Glutamatergic neuron (in vitro differentiated cells): ENCODE data around the gene CDC14A. TPM values are rescaled to one million over a fixed set of nuclear protein-coding genes. Genes with fewer than 3 reads are reported as not detected.

ENCODE experiments used
- DNase-seq: peaks from one replicate; pipeline ENCODE4 v3.0.0; 2022
- H3K27ac Mint-ChIP-seq: one replicate; pipeline ENCODE4 v1.8.0; 2020; ENCODE audit warnings: mild to moderate bottlenecking, mixed read lengths, inconsistent platforms; ENCODE audit not compliant: unreplicated experiment
- H3K27me3 Mint-ChIP-seq: one replicate; pipeline ENCODE4 v1.8.0; 2020; ENCODE audit warnings: mild to moderate bottlenecking, moderate library complexity, mixed read lengths, inconsistent platforms; ENCODE audit not compliant: unreplicated experiment
- H3K36me3 Mint-ChIP-seq: one replicate; pipeline ENCODE4 v1.8.0; 2020; ENCODE audit warnings: mild to moderate bottlenecking, mixed read lengths, inconsistent platforms; ENCODE audit not compliant: unreplicated experiment
- H3K4me1 Mint-ChIP-seq: one replicate; pipeline ENCODE4 v1.8.0; 2020; ENCODE audit warnings: mild to moderate bottlenecking, low read depth, mixed read lengths, inconsistent platforms; ENCODE audit not compliant: unreplicated experiment
- H3K4me3 Mint-ChIP-seq: one replicate; pipeline ENCODE4 v1.8.0; 2020; ENCODE audit warnings: mild to moderate bottlenecking, mixed read lengths, inconsistent platforms; ENCODE audit not compliant: unreplicated experiment
- H3K9me3 Mint-ChIP-seq: one replicate; pipeline ENCODE4 v1.8.0; 2020; ENCODE audit warnings: mild to moderate bottlenecking, moderate library complexity, mixed read lengths, inconsistent platforms; ENCODE audit not compliant: unreplicated experiment
- CTCF ChIP-seq: fragments of 200-600 bp; sonication (generic); IDR thresholded peaks from one replicate; pipeline ENCODE4 v1.5.0; 2021; ENCODE audit not compliant: partially characterized antibody, unreplicated experiment
- total RNA-seq: library from RNA; stranded (reverse); fragmentation: NEBNext Ultra II Directional; extraction: Animal tissue kit (Norgen Biotek cat#: 25700); gene quantifications from one replicate; pipeline ENCODE4 v1.2.1, GENCODE V29; 2021; ENCODE audit not compliant: unreplicated experiment

CDC14A gene
- total RNA-seq, 1 donor from 2014 or later, result 9.2 TPM

DNA sequence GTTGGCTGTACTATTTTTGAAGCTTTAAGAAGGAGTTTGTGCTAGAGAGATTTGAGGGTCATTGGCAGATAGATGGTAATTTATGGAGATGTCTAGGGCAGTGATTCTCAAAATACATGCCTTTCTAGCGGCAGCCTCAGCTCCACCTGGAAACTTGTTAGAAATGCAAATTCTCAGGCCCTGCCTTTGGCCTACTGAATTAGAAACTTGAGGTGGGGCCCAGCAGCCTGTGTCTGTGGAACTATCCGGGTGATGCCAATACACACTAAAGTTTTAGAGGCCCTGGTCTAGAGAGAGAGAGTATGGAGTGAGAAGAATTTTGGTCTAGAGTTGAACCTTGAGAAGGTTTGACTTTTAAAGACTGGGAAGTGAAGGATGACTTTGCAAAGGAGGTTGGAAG is 82.5 kb downstream of the CDC14A start:
- peaks cover 2% of the 10 kb centered on the region for H3K4me1 Mint-ChIP-seq
- DNase-seq, result no peak
- no peaks in the 10 kb centered on the region for H3K36me3 Mint-ChIP-seq
- H3K4me3 Mint-ChIP-seq, result no peak overlapping the region
- H3K9me3 Mint-ChIP-seq, result peaks cover 8% of the 10 kb centered on the region
- peaks cover 2% of the 10 kb centered on the region for H3K27me3 Mint-ChIP-seq
- TF ChIP-seq CTCF, result no peak
- no peak overlapping the region for H3K27ac Mint-ChIP-seq

- Mint-ChIP-seq H3K9me3 (peaks cover 8% of the 10 kb centered on the region), H3K27ac (no peak overlapping the region), H3K27me3 (no peaks in the 10 kb centered on the region), H3K4me1 (peaks cover 2% of the 10 kb centered on the region), H3K36me3 (no peaks in the 10 kb centered on the region), H3K4me3 (no peak overlapping the region)
- no peak for TF ChIP-seq CTCF
- no peak for DNase-seq
These were observed 86.1 kb downstream of the CDC14A start for GRCh38 chr1:100438375-100438774.

- peaks cover 8% of the 10 kb centered on the region for H3K9me3 Mint-ChIP-seq
- H3K27ac Mint-ChIP-seq, result no peak overlapping the region
- no peak for DNase-seq
- H3K36me3 Mint-ChIP-seq, result no peaks in the 10 kb centered on the region
- no peaks in the 10 kb centered on the region for H3K27me3 Mint-ChIP-seq
- H3K4me1 Mint-ChIP-seq, result peaks cover 2% of the 10 kb centered on the region
- H3K4me3 Mint-ChIP-seq, result no peak overlapping the region
- no peak for TF ChIP-seq CTCF
These were observed 86.5 kb downstream of the CDC14A start for GRCh38 chr1:100438789-100439188.

- Mint-ChIP-seq H3K4me1 (peaks cover 2% of the 10 kb centered on the region), H3K27ac (no peak overlapping the region), H3K36me3 (no peaks in the 10 kb centered on the region), H3K9me3 (peaks cover 2% of the 10 kb centered on the region), H3K27me3 (no peaks in the 10 kb centered on the region), H3K4me3 (no peak overlapping the region)
- TF ChIP-seq CTCF, result no peak
- DNase-seq, result no peak
These were observed 87.9 kb downstream of the CDC14A start for GRCh38 chr1:100440075-100440809.

GRCh38 chr1:100441146-100441545 is 88.8 kb downstream of the CDC14A start:
- Mint-ChIP-seq H3K9me3 (no peaks in the 10 kb centered on the region), H3K36me3 (no peaks in the 10 kb centered on the region), H3K4me3 (no peak overlapping the region), H3K4me1 (peaks cover 2% of the 10 kb centered on the region), H3K27ac (no peak overlapping the region), H3K27me3 (no peaks in the 10 kb centered on the region)
- no peak for TF ChIP-seq CTCF
- no peak for DNase-seq
